Stimulated activated CD4-positive, alpha-beta T cell treated with anti-CD3 and anti-CD28 coated beads, Interleukin-2, amount 100 ng/mL, for 24 hours (primary cell): ENCODE results near the gene CAMTA1.

Experiments
- DNase-seq, 2 donors: peaks; one replicate each; pipeline ENCODE4 v3.0.0-alpha.2; 2020

The CAMTA1 gene

DNA sequence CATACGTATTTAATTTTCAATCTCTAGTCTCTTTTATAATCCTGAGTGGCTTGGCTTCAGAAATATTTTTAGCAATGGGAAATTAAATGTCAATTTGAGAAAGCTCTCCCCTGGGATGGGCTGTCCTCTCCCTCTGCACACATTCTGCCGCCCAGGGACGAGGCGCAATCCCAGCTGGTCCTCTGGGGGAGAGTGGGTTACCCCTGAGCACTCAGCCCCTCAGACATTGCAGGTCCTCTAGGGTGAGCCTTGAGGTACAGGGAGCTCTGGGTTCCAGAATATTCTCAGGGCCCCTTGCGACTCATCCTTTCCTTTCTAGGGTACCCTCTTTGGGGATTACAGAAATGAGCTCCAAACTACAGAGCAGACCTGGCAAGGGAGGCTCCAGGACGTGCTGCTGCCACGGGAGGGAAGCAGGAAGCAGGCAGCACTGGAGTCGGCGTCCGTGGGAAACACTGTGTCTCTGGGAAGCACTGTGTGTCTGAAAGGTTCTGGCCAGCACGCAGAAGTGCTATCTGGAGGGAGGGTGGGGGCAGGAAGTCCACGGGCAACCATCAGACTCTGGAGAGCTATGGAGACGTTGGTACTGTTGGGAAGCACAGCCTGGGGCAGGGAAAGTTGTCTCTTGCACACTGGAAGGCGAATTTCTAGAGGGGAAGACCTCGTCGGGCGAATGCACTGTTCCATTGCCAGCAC is 642.5 kb downstream of the CAMTA1 start:
- DNase-seq = no peak

DNA sequence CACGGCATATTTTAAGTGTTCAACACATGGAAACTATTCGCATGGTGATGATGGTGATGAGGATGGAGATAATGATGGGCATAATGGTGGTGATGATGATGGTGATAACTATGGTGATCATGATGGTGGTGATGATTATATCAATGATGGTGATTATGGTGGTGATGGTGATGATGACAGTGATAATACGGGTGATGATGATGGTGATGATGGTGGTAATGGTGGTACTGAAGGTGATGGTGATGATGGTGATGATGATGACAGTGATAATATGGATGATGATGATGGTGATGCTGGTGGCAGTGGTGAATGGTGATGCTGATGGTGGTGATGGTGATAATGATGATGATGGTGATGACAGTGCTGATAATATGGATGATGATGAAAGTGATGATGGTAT is 644.0 kb downstream of the CAMTA1 start:
- no peak for DNase-seq

DNA sequence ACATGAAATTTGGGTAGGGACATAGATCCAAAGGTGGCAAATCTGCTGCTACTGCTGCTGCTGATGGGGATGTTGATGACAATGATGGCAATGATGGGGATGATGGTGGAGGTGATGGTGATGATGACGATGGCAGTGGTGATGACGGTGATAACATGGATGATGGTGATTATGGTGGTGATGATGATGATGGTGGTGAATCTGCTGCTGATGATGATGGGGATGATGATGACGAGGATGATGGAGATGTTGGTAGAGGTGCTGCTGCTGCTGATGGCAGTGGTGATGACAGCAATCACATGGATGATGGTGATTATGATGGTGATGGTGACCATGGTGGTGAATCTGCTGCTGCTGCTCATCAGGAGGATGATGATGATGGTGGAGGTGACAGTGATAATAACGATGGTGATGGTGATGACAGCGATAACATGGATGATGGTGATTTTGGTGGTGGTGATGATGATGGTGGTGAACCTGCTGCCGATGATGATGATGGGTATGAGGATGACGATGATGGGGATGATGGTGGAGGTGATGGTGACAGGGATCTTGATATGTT is 644.9 kb downstream of the CAMTA1 start:
- no peak for DNase-seq

GRCh38 chr1:7430691-7431090 is 645.4 kb downstream of the CAMTA1 start:
- DNase-seq = no peak

DNA sequence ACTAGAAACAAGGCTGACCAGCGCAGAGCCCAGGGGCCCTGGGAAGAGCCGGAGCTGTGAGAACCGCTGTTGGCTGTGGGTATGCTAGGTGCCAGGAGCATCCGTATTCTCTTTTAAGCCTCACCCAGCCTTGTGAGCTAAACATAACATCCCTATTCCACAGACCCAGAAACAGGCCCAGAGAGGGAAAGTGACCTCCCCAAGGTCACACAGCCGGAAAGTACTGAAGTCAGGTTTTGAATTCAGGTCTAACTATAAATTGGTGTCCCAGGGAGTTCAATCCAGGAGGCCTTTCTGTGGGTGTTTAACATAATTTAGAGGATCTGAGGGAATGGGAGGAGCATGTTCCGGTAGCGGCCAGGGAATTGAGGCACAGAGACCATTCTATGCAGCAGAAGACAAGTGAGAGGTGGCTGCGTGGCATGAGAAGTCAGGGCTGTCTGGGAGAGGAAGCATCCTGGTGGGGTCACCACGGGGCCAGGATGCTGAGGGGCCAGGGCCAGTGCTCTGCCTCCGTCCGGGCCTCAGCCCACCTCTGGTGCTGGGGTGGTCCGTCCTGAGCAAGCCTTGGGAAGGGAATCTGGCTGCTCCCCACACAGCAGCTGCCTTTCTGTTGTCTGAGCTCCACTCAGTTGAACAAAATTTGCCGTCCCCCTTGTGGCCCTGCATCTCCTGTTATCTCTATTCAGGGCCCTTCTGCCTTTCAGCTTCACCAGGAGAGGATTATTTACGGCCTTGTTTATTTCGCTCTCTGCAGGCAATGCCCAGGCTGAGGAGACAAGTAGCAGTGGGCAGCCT is 647.0 kb downstream of the CAMTA1 start:
- DNase-seq = no peak

DNA sequence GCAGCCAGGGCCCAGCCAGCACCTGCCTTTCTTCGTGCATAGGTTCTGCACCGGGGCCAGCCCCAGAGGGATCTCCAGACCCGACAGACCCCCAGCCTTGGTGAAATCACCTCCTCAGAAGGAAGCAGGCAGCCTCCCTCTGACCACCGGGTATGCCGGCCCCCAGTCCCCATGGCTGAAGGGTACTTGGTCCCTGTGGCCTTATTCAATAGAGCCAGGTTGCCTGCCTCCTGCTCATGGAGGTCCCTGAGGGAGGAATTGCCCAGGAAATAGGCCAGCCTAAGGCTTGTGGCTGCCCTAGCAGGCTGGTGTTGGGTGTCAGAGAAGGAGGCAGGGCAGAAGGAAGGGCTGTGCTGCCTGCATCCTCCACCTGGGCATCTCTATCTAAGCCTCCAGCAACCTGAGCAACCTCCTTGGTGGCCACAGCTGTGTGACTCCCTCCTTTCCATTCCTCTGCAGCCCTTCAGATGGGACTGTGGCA is 647.7 kb downstream of the CAMTA1 start:
- DNase-seq = no peak

DNA sequence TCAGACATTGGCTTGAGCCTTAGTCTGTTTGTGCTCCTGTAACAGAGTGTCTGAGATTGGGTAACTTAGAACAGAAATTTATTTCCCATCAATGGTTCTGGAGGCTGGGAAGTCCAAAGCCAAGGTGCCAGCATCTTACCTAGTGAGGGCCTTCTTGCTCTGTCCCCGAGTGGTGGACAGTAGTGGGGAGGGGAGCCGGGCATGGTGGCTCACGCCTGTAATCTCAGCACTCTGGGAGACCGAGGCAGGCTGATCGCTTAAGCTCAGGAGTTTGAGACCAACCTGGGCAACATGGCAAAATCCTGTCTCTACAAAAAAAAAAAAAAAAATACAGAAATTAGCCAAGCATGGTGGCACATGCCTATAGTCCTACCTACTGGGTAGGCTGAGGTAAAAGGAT is 649.3 kb downstream of the CAMTA1 start:
- DNase-seq = no peak

DNA sequence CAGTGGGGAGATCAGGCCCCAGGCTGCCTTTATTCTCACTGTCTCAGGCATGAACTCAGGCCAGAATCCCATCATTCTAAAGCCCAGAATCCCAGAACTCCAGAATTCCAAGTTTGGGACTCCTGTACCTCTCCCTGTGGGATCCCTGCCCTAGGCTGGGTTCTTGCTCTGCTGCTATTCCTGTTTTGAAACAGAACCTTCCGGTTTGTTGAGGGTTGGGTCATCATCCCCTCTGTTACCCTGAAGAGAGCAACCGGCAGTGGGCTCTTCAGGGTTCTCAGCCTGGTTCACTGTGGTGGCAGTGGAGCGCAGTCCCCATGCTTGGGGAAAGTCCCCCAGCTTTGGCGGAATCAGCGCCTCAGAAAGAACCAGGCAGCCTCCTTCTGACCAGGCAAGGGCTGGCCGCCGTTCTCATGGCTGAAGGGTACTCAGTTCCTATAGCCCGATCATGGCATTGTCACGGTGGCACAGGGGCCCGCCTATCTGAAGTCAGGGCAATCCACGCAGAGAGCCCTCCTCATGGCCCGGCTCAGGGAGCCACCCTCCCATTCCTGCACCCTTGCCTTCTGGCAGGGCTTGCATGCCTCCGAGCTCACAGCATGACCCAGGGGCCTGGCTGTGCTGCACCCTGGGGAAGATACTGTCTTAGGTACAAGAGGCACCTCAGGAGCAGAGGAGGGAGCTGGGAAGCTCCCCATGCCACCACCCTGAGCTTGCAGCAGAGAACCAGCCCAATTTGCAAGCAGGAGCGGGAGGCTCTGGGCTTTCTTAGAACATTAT is 650.2 kb downstream of the CAMTA1 start:
- DNase-seq = no peak

GRCh38 chr1:7436056-7437005 is 651.1 kb downstream of the CAMTA1 start:
- no peak for DNase-seq

- DNase-seq = no peak
Measured at GRCh38 chr1:7437036-7437435, 651.8 kb downstream of the CAMTA1 start.

DNA sequence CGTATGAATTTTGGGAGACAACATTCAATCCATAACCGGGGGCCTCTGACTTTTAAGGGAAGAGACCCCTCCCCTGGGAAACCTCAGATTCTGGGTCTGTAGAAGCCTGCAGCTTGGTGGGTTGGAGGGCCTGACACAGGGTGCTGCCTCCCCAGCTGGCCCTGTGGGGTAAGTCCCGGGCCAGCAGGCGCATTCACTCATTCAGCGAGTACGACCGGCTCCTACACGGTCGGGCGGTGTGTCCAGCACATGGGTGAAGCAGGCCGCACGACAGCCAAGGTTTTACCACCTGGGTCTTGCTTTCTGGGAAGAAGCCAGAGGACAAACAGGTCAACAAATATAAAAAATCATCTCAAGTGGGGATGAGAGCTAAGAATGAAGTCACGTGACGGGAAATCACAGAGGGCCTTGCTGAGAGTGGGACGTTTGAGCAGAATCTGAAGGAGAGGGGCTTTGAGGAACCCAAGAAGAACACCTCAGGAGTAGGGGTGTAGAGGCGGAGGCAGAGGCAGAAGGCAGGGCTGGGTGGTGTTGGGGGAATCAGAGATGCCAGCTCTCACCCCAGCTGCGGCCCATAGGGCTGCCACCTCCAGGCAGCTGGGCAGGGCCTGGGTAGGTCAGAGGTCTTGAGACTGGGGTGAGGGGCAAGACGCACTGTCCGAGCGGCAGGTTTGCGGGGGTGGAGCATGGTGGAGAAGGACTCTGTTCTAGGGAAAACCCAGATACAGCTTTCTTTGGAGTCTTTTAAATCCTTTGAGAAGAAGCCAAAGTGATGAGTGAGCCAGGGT is 652.5 kb downstream of the CAMTA1 start:
- no peak for DNase-seq

GRCh38 chr1:7438396-7438785 is 653.1 kb downstream of the CAMTA1 start:
- no peak for DNase-seq

DNA sequence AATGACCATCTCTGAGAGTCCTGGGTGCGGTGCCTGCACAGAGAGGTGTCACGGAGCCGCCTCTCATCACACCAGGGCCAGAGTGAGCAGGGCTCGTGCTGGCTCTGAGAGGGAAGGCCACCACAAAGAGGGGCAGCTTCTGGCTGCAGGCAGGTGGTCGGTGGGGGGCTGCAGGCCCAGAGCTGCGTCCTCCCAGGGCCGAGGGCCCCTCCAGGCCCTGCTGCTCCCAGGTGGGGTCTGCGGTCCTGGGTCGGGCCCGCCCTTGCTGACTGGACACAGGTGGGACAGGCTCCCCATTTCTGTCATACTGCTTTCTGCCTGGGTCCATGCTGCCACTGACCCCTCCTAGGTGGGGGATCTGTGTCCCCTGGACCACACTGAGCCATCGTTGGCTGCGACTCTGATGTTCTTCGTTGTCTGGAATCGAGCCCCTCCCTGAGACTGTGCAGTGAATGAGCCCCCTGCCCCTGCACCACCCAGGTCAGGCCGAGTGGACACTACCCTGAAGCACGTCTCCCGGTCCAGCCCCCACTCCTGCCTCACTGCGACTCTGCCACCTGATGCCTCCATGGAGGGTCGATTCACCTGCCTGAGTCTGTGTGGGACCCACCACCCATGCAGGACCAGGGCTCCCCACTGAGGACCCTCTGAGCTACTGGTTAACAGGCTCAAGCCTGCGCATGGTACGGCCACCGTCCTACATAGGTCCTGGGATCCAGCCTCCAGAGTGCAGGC is 653.8 kb downstream of the CAMTA1 start:
- no peak for DNase-seq

DNA sequence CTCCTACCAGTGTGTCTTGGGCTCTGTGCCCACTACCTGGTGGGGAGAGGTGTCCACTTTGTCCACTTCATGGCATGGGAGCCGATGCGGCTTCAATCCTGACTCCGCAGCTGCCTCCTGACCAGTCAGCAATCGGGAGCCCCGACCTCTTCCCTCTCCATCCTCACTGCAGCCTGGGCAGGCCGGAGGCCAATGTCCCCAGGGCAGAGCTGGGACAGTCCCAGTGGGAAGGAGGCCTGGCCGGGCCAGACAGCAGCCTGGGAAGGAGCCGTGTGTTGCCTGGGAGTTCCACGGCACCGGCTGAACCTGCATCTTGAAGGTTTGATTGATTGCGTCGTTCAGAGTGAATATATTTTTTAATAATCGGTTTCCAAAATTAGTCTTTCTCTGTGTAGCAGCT is 654.9 kb downstream of the CAMTA1 start:
- no peak for DNase-seq

- DNase-seq = no peak
Measured at GRCh38 chr1:7441143-7441841, 656.0 kb downstream of the CAMTA1 start.

GRCh38 chr1:7442036-7442435 is 656.8 kb downstream of the CAMTA1 start:
- no peak for DNase-seq

DNA sequence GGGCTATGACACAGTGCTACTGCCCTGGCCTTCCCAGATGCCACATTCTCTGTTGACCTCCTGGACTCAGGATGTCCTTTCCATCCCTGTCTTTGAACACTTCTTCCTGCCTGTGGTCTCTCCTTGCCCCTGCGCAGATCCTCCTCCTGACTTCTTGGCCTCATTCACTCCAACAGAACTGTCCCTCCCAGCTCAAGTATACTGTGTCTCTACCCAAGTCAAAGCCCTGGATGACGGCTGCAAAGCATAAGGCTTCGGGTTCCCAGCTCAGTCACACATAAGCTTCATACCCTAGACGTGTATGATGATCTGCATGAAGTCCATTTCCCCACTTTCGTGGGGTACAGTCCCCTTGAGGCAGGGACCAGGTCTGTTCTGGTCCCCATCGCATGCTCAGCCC is 657.7 kb downstream of the CAMTA1 start:
- DNase-seq = no peak

DNA sequence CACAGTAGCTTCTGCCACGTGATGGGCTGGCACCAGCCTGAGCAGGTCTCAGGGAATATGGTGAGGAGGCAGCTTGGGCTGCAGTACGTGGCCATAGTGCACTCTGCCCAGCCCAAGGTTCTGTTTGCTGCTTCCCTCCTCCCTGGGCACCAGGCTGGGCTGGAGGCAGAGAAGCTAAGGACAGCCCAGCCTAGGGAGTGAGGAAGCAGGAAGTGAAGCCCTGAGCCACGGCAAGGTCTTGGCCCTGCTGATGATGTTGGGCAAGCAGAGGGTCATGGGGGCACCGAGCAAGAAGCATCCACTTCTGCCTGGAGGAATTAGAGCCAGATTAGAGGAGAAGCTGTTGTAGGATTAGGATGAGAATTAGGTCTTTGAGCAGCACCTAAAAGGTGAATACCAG is 659.1 kb downstream of the CAMTA1 start:
- no peak for DNase-seq

- DNase-seq = no peak
Measured at GRCh38 chr1:7447093-7447492, 661.8 kb downstream of the CAMTA1 start.

DNA sequence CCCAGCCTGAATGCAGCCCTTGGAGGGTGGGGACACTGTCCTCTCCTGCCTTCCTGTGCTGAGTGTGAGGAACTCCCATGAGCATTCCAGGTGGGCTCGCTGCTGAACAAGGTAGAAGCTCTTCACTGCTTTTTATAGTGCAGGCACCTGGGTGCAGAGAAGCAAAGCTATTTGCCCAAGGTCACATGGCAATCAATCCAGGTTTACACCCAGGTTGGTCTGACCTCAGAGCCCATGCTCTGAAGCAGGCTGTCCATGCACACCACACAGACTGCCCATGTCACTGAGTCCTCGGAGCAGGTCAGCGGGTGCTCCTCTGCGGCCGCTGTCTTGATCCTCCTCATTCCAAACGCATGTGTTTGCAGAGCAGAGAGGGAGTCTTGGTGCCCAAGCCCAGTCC is 662.5 kb downstream of the CAMTA1 start:
- DNase-seq = no peak
